C4-2B (cell line): ENCODE results near the gene ITPRID2.
"Not testable (repeated sequence)": the region's sequence is repeated elsewhere in the genome, so short reads cannot be mapped to it uniquely, and the experiment has no call there.

Experiments used
- ZFX ChIP-seq: fragments of 450-650 bp; IDR thresholded peaks from 2 replicates; pipeline ENCODE4 v1.6.1; 2017
- TF ChIP-seq, protein P1 (sequence below): fragments of 450-650 bp; conservative IDR thresholded peaks from 2 replicates; pipeline ENCODE4 v1.5.1; 2017; ENCODE audit warnings: mild to moderate bottlenecking

DNA sequence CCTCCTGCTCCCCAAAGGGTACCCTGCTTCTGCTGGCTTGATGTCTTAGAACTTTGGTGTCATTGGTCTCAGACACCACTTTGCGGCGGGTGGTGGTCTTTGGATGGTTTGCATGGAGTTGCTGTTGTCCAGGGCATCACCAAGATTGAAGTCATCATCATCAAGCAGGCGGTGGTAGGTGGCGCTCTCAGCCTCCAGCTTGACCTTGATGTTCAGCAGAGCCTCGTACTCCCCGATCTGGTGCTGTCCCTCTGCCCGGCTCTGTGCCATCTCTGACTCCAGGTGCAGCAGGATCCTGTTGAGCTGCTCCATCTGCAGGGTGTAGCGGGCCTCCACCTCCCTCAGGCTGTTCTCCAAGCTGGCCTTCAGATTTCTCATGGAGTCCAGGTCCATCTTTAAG lies 69.6 kb downstream of the ITPRID2 start:
- TF ChIP-seq, protein P1, sequence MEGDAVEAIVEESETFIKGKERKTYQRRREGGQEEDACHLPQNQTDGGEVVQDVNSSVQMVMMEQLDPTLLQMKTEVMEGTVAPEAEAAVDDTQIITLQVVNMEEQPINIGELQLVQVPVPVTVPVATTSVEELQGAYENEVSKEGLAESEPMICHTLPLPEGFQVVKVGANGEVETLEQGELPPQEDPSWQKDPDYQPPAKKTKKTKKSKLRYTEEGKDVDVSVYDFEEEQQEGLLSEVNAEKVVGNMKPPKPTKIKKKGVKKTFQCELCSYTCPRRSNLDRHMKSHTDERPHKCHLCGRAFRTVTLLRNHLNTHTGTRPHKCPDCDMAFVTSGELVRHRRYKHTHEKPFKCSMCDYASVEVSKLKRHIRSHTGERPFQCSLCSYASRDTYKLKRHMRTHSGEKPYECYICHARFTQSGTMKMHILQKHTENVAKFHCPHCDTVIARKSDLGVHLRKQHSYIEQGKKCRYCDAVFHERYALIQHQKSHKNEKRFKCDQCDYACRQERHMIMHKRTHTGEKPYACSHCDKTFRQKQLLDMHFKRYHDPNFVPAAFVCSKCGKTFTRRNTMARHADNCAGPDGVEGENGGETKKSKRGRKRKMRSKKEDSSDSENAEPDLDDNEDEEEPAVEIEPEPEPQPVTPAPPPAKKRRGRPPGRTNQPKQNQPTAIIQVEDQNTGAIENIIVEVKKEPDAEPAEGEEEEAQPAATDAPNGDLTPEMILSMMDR, result not testable (repeated sequence)
- not testable (repeated sequence) for TF ChIP-seq ZFX
